Ovary (tissue), 9 donors: ENCODE measurements around the gene SUSD5. TPM values are rescaled to one million over a fixed set of nuclear protein-coding genes. Genes with fewer than 3 reads are reported as not detected.

Experiments
- DNase-seq, 5 donors: peaks; one replicate each; pipeline ENCODE4 v3.0.0-alpha.2; 2019 to 2020
- H3K27ac ChIP-seq, 2 donors: fragments of 200-600 bp; one replicate each; pipeline versions ENCODE4 v1.5.1 to v1.8.0; 2019 to 2022
- H3K27me3 ChIP-seq: fragments of 200-600 bp; one replicate; pipeline ENCODE4 v1.8.0; 2022
- H3K36me3 ChIP-seq: fragments of 200-600 bp; sonication (generic); one replicate; pipeline ENCODE4 v1.5.1; 2019
- H3K4me1 ChIP-seq: one replicate; pipeline ENCODE4 v1.8.1; 2013; ENCODE audit warnings: mild to moderate bottlenecking, moderate library complexity; ENCODE audit not compliant: insufficient read depth
- H3K4me3 ChIP-seq: fragments of 200-600 bp; sonication (generic); one replicate; pipeline ENCODE4 v1.5.1; 2017
- H3K9me3 ChIP-seq, 2 donors: fragments of 200-600 bp in 1 of 2; sonication (generic) in 1 of 2; one replicate each; pipeline versions ENCODE4 v1.5.1 to v1.8.1; 2013 to 2019; ENCODE audit warnings: mild to moderate bottlenecking in 1 of 2, moderate library complexity in 1 of 2
- EP300 ChIP-seq: sonication (generic); formaldehyde crosslinking; IDR thresholded peaks from one replicate; pipeline ENCODE4 v1.6.1; 2017; ENCODE audit warnings: antibody characterized with exemption
- POLR2A ChIP-seq: fragments of 450-650 bp; IDR thresholded peaks from one replicate; pipeline ENCODE4 v1.6.1; 2017; ENCODE audit warnings: antibody characterized with exemption, mild to moderate bottlenecking, moderate library complexity
- WGBS, 3 donors: extraction: QIAGEN DNeasy Blood & Tissue Kit in 1 of 3; methylation state at CpG; one replicate each; pipeline versions ENCODE4 v1.1.5 to v1.1.7; 2013 to 2017; 5-methylcytosine and 5-hydroxymethylcytosine counted together
- intact Hi-C, 4 donors: fragments of 100-400 bp; cut with DNase I; formaldehyde crosslinking; loops; one replicate each; pipeline versions ENCODE4 v1.11.0 to v1.15.1; 2022 to 2023
- polyA plus RNA-seq, 2 donors: library from polyadenylated mRNA; stranded (reverse); fragments of 200-250 nt in 1 of 2; fragments of 350-450 nt in 1 of 2; fragmentation: Illumina TruSeq in 1 of 2; extraction: RNeasy Lipid Tissue Mini Kit (QIAGEN cat#74804) in 1 of 2; gene quantifications; one replicate each; pipeline ENCODE4 v1.2.3, GENCODE V29; 2013 to 2014
- small RNA-seq: library from RNA; depleted of rRNA; stranded (forward); fragments of <200 nt; gene quantifications from one replicate; pipeline ENCODE3, GENCODE V24; 2016
- total RNA-seq, 7 donors: library from RNA; depleted of rRNA in 2 of 7; stranded (reverse); fragments of >200 nt in 2 of 7; fragmentation: NEBNext Ultra II Directional in 3 of 7; extraction: Animal tissue kit (Norgen Biotek cat#: 25700) in 3 of 7; gene quantifications; one replicate each; pipeline versions ENCODE4 v1.1.0 to v1.2.4, GENCODE V29; 2016 to 2023
- TF ChIP-seq, protein P1 (sequence below), 3 donors: fragments of 450-650 bp in 2 of 3; fragments of 200-600 bp in 1 of 3; IDR thresholded peaks; one replicate each; pipeline versions ENCODE4 v1.5.1 to v1.8.0; 2016 to 2022; ENCODE audit warnings: antibody characterized with exemption in 3 of 3, mild to moderate bottlenecking in 1 of 3
- donor health status: DM: no; HTN: no; CAD: no; lungs with moderate emphysema.
- donor health status: DM: no; HTN: no; CAD: no.
- donor health status: Bipolar disorder and iron deficiency.
- donor health status: DM: yes; HTN: yes; CAD: no.
- donor health status: DM: no; HTN: no; CAD: no.
- donor health status: DM: yes; HTN: yes; CAD: no.

SUSD5 gene
- total and polyA plus RNA-seq, 9 donors: 0.24 to 16.0 (median 2.7) TPM

DNA sequence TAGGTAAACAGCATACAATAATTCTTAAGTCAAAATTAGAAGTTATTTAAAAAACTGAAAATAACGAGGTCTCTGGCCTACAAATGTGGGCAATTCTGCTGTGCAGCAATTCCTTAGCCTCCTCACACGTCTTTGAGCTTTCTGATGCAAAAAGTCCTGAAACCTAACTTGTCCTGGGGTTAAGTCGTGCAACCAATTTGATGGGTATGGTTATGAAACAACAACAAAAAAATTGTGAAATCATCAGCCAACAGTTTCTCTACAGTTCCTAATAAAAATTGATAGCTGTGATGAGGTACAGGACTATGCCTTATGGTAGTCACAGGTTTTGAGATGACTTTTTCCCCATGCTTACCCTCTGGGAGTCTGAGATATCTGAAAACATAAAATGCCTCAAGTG, 115.1 kb downstream of the SUSD5 start:
- no peaks in the 10 kb centered on the region for H3K27me3 ChIP-seq
- WGBS, 3 donors: 75 to 86% (median 83%) methylated on average over 3 of the region's 3 CpGs
- H3K9me3 ChIP-seq: no peaks in the 10 kb centered on the region
- intact Hi-C loops: no loop called here
- TF ChIP-seq, protein P1, sequence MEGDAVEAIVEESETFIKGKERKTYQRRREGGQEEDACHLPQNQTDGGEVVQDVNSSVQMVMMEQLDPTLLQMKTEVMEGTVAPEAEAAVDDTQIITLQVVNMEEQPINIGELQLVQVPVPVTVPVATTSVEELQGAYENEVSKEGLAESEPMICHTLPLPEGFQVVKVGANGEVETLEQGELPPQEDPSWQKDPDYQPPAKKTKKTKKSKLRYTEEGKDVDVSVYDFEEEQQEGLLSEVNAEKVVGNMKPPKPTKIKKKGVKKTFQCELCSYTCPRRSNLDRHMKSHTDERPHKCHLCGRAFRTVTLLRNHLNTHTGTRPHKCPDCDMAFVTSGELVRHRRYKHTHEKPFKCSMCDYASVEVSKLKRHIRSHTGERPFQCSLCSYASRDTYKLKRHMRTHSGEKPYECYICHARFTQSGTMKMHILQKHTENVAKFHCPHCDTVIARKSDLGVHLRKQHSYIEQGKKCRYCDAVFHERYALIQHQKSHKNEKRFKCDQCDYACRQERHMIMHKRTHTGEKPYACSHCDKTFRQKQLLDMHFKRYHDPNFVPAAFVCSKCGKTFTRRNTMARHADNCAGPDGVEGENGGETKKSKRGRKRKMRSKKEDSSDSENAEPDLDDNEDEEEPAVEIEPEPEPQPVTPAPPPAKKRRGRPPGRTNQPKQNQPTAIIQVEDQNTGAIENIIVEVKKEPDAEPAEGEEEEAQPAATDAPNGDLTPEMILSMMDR (IDR thresholded peaks at IDR 0.05): no peak
- TF ChIP-seq EP300 (no peak), POLR2A (no peak)
- no peak overlapping the region for H3K27ac ChIP-seq
- no peaks in the 10 kb centered on the region for H3K4me1 ChIP-seq
- H3K4me3 ChIP-seq: no peak overlapping the region
- no peak for DNase-seq
- no peaks in the 10 kb centered on the region for H3K36me3 ChIP-seq

DNA sequence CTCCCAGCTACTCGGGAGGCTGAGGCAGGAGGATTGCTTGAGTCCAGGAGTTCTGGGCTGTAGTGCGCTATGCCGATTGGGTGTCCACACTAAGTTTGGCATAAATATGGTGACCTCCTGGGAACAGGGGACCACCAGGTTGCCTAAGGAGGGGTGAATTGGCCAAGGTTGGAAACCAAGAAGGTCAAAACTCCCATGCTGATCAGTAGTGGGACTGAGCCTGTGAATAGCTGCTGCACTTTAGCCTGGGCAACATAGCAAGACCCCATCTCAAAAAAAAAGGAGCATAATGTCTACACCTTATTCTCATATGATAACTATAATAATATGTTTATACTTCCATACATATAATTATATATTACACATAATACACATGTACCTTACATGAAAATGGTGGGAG, 115.6 kb downstream of the SUSD5 start:
- Histone ChIP-seq H3K9me3 (no peaks in the 10 kb centered on the region), H3K4me1 (no peaks in the 10 kb centered on the region), H3K27ac (no peak overlapping the region), H3K36me3 (no peaks in the 10 kb centered on the region), H3K27me3 (no peaks in the 10 kb centered on the region), H3K4me3 (no peak overlapping the region)
- 93 to 98% (median 98%) methylated on average over 3 of the region's 3 CpGs for WGBS, 3 donors
- no peak for DNase-seq
- intact Hi-C loops: no loop called here
- no peak for TF ChIP-seq EP300
- TF ChIP-seq, protein P1 (IDR thresholded peaks at IDR 0.05): no peak
- no peak for TF ChIP-seq POLR2A

DNA sequence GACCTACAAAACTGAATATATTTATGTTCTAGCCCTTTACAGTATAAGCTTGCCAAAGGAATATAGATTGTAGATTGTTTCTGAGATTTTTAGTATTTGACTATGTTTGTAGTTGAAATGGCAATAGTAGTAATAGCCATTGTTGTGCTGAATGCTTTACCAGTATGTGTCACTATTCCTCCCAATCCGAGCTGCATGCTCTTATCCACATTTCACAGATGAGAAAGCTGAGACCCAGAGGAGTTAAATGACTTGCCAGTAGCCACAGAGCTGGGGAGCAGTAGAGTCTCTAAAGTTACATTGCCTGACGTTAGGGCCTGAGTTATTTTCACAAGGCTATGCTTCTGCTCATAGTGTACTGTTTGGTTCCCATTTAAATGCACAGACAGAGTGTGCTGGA, 118.4 kb downstream of the SUSD5 start:
- TF ChIP-seq, protein P1 (IDR thresholded peaks at IDR 0.05): no peak
- TF ChIP-seq EP300: no peak
- TF ChIP-seq POLR2A: no peak
- Histone ChIP-seq H3K36me3 (no peaks in the 10 kb centered on the region), H3K27me3 (no peaks in the 10 kb centered on the region), H3K4me3 (no peak overlapping the region), H3K9me3 (no peaks in the 10 kb centered on the region), H3K27ac (no peak overlapping the region), H3K4me1 (no peaks in the 10 kb centered on the region)
- WGBS, 3 donors: 50 to 70% (median 67%) methylated on average over 2 of the region's 2 CpGs
- no peak for DNase-seq
- intact Hi-C loops: no loop called here

Small RNA genes lying within 50 kb of the gene (small RNA-seq; reads per million reads assigned to genes)
- gene AC123900.1 (not detected), gene RN7SL296P (not detected)

Other genes starting within 250 kb of the SUSD5 start
- gene GLB1, start 121.7 kb downstream of the SUSD5 start, total RNA-seq: 10 to 100 TPM; 30.8 to 65.5 (median 42.3) TPM
- gene GLB1, start 121.7 kb downstream of the SUSD5 start, polyA plus RNA-seq: 10 to 100 TPM; 23.4 to 99.9 TPM
- gene TMPPE, start 121.7 kb downstream of the SUSD5 start, total RNA-seq: 1 to 10 TPM; 2.1 to 6.4 (median 6.1) TPM
- 1 to 10 TPM in 1 of 2 donors, under 1 TPM in 1; 0.56 to 1.0 TPM for gene TMPPE, start 121.7 kb downstream of the SUSD5 start, polyA plus RNA-seq
- 100 to 1,000 TPM; 130 to 343 (median 251) TPM for gene CRTAP, start 104.8 kb downstream of the SUSD5 start, total RNA-seq
- gene CRTAP, start 104.8 kb downstream of the SUSD5 start, polyA plus RNA-seq: 100 to 1,000 TPM; 192 to 788 TPM
- 10 to 100 TPM in 2 of 7 donors, 1 to 10 TPM in 5; 4.9 to 19.3 (median 9.5) TPM for gene FBXL2, start 58.6 kb upstream of the SUSD5 start, total RNA-seq
- gene FBXL2, start 58.6 kb upstream of the SUSD5 start, polyA plus RNA-seq: 10 to 100 TPM in 1 of 2 donors, 1 to 10 TPM in 1; 4.6 to 12.1 TPM
- gene UBP1, start 221.6 kb upstream of the SUSD5 start, total RNA-seq: 10 to 100 TPM; 37.9 to 58.6 (median 51.8) TPM
- gene UBP1, start 221.6 kb upstream of the SUSD5 start, polyA plus RNA-seq: 10 to 100 TPM; 28.2 to 62.7 TPM